CD4-positive, alpha-beta T cell treated with Interleukin-17A for 4 hours (primary cell): ENCODE measurements around the gene ORMDL3.
"Not testable (repeated sequence)": the region's sequence is repeated elsewhere in the genome, so short reads cannot be mapped to it uniquely, and the experiment has no call there.

Source experiments
- DNase-seq: peaks from one replicate; pipeline ENCODE4 v3.0.0-alpha.2; 2020; ENCODE audit warnings: mixed read lengths

ORMDL3 gene

DNA sequence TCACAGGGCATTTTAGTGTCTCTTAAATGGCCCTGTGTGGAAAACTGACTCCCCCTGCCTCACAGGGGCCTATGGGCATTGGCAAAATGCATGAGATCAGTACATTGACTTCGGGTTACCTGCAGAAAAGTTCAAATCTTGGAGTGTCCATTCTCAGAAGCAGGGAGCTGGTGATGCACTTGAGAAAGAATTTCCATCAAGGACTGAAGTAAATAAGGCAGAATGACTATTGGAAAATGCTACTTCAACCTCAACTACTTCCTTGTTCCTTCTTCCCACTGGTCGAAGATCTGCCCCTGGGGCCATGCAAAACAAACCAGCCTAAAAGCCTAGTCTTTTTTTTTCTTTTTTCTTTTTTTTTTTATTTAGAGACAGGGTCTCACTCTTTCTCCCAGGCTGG is 21.6 kb upstream of the ORMDL3 start:
- no peak for DNase-seq

- not testable (repeated sequence) for DNase-seq
These were observed 21.1 kb upstream of the ORMDL3 start for GRCh38 chr17:39948489-39948828.

DNA sequence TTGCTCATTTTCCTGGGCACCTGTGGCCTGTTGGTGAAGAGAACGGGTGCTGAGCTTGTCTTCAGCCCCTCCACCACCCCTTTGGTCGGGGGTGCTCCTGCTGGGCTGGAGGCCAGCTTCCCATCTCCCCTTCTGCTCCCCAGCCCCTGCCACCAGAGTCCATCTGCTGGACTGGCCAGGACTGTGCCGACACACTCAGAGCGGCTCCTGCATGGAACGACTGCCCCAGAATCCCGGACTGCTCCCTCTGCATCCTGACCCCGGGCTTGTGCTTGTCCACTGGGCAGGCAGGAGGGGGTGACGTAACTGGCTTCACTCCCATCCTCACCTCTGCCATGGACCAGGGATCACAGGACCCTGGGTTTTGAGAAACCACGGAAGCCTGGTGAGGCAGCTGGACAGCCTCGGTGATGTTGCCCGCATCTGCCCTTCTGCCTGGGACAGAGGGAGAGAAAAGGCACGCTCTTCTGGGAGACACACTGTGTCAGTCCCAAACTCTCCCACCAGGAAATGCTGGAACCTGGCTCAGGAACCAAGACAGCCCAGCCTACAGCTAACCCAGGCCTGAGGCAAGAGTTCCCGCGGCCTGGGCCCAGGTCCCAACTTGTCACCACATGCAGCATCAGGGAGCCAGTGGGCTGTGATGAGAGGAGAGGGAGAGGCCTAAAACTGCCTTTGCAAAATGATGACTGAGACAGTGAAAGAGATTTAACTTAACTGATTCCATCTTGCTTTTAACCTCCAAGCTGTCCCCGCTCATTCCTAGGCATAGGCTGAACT is 19.3 kb upstream of the ORMDL3 start:
- no peak for DNase-seq

DNA sequence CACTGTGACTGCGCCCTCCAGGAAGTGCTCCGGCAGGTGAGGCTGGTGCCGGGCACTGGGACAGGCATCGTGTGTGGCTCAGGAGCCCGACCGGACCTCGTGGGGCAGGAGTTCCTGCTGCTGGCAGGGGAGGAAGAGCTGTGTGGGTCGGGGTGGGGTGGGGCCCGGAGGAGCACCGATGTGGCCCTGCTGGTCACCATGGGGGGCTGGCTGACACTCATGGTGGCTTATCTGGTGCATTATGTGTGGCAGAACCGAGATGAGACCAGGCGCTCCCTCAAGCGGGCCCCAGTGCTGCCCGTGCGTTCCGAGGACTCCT is 17.0 kb upstream of the ORMDL3 start:
- DNase-seq, result no peak

GRCh38 chr17:39943702-39944392 is 16.4 kb upstream of the ORMDL3 start:
- no peak for DNase-seq

- no peak for DNase-seq
These were observed 12.4 kb upstream of the ORMDL3 start for GRCh38 chr17:39939588-39940419.

DNA sequence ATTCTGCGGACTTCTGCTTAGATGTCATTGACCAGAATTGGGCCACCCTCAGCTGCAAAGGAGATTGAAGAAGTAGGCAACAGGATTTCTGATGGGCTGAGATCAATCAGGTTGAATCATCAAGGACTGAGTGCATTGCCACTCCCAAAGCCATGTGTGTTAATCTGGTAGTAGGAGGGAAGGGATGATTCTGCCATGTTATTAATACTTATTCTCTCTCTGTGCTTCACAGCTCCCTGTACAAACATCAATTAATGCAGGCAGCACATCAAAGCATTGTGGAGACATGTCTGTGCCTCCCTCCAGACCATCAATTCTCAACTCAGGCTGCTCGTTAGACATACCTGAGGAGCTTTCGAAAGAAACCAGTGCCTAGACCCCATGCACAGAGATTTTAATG is 11.7 kb upstream of the ORMDL3 start:
- no peak for DNase-seq

- DNase-seq, result no peak
These were observed 10.9 kb upstream of the ORMDL3 start for GRCh38 chr17:39938140-39938869.

- no peak for DNase-seq
These were observed 10.0 kb upstream of the ORMDL3 start for GRCh38 chr17:39937447-39937846.

GRCh38 chr17:39935909-39936308 is 8.5 kb upstream of the ORMDL3 start:
- DNase-seq, result no peak

DNA sequence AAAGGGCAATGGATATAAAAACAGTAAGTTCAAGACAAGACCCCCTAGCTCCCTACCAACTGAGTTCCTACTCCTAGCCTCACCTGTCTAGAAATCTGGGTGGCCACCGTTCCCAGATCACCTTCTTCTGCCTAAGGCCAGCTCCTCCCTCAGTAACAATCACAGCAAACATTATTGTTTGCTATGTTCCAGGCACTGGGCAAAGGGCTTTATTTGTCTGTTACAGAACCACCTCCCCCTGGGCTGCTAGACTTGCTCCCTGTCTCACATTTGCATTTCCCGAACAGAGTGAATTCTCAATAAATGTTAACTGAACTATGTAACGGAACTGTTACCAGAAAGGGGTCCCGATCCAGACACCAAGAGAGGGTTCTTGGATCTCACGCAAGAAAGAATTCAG is 6.9 kb upstream of the ORMDL3 start:
- DNase-seq, result no peak

GRCh38 chr17:39933912-39934311 is 6.5 kb upstream of the ORMDL3 start:
- no peak for DNase-seq

DNA sequence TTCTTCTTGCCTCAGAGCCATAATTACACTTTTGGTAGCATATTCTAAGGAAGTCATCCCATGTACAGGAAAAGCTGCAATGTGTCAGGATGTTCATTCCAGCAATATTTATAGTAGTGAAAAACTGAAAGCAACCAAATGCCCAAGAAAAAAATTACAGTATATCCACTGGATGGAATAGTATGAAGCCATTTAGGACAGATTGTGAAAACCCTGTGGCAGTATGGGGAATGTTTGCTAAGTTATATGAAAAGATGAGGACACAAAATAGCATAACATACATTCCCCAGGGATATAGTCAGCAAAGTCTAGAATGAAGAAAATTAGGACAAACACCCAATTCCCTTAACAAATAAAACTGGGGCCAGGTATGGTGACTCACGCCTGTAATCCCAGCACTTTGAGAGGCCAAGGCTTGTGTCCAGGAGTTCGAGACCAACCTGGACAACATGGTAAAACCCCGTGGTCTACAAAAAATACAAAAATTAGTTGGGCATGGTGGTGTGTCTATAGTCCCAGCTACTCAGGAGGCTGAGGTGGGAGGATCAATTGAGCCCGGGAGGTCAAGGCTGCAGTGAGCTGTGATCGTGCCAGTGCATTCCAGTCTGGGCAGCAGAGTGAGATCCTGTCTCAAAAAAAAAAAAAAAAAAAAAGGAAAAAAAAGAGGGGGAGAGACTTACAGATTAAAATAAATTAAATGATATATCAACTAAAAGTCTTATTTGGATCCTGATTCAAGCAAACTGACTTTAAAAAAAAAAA is 2.4 kb upstream of the ORMDL3 start:
- DNase-seq, result no peak

DNA sequence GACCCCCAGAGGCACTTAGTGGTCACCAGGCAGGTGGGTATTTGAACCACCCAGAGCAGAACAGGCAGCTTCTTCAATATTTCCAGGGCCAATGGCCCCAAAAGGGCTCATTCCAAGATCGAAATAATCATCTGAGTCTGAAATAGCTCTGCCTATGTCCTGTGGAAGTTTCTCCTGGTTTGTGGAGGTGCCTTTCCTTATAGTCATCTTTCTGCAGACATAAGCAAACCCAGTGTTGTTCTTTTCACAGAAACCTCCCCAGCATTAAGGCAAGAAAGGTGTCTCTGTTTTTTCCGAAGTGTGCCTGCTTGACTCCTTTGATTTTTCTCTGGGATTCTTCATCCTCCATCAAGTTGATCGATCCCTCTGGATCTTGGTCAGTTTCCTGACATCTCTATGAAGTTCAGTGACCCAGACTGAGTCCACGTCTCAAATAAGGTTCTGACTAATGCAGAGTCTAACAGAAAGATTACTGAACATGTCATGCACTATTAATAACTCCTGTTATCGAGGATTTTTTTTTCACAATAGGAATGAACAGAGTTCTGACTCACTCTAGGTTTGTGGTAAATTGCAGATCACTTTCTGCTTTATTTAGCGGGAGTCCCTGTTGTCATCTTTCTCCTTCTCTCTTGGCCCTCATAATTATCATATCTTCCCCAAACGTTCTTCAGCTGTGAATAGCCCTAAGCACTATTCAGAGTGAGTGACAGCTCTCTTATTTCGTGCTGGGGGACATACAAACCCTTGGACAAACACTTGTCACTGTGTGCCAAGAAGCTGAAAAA is 1.7 kb upstream of the ORMDL3 start:
- no peak for DNase-seq

GRCh38 chr17:39927929-39928857 is 792 bp upstream of the ORMDL3 start:
- no peak for DNase-seq

DNA sequence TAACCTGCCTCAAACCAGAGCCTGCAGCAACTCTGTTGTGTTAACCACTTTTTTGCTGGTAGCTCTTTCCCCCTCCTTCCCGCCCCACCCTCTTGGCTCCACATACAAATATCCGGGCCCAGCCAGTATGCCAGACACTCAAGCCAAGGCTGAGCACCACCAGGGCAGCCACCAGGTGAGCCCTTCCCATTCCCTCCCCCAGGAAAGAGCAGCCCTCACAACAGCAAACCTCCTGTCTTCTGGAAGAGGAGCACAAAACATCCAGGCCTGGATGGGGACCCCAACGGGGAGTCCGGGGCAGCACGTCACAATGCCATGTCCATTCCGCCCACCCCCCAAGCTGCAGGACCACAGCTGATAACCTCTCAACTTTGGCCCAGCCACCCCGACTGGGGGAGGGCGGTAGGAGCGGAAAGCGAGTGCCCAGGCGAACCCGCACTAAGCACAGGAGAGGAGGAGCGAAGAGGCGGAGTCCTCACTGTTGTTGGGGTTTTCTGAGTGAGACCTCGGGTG is 757 bp downstream of the ORMDL3 start:
- DNase-seq, result peak; percentile 62

- no peak for DNase-seq
These were observed 1.2 kb downstream of the ORMDL3 start for GRCh38 chr17:39926135-39926587.

GRCh38 chr17:39925282-39926134 is 1.9 kb downstream of the ORMDL3 start:
- DNase-seq, result no peak

DNA sequence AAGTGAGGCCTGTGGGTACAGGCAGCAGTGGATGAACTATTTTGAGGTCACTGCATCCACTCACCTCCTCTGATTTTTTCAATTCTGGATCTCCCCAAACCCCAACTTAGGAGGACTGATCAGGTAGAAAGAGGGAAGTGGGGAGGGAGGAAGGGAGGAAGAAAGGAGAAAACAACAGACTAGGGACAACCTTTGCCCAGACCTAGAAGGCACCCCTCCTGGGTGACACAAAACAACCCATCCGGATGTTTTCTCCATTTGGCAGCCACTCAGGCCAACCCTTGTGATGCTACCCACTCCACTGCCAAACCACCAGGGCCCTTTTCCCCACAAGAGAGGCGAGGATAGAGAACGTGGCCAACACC is 2.7 kb downstream of the ORMDL3 start:
- DNase-seq, result no peak
